HG02970 (cell line): Measurements from ENCODE around the gene GULP1.

Experiments
- ATAC-seq: cut with Tn5 transposase; IDR thresholded peaks from one replicate; pipeline ENCODE4 v1.9.1; 2021; ENCODE audit warnings: mild to moderate bottlenecking, moderate library complexity, moderate number of reproducible peaks; ENCODE audit not compliant: unreplicated experiment, low FRiP score

Gene GULP1

DNA sequence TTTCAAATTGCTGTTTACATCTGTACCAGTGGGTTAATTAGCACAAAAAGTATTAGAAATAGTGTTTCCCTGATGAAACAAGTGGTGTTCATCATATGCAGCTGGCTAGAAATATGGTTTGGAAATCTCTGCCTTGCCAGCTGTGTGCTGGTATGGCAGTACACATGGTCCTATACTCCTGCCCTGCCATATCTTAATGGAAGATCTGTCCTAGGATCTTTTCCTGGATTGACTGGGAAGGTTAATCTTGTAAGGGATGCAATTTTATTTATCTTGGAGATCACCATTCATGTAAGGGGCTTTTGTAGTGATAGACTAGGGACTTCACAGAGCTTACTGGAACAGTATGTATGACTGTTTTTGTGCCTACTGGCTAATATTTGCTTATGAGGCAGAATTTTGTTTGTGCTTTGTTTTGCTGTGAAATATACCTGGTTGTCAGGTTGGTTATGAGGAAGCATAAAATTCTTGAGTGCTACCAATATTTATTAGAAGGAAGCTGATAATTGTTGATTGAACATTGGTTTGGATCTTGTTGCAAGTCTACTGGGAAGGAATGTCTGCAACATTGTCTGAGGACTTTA, 73.5 kb downstream of the GULP1 start:
- no peak for ATAC-seq

DNA sequence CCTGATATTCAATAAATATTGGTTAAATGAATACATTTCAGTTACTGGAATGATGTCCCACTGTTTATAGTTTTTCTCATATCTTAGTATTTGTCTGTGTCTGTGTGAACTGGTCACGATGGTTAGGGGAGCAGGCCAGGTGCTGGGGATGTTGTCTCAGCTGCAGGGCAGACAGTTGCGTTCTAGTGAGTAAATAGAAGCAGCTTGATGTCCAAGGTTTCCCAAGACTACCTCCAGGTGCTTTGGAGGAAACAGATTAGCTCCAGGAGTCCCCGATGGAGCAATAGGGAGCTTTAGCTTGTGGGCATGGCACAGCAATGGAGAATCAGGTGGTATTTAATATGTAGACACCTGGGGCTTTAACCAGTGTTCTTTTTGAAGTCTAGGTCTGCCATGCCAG, 75.5 kb downstream of the GULP1 start:
- no peak for ATAC-seq

DNA sequence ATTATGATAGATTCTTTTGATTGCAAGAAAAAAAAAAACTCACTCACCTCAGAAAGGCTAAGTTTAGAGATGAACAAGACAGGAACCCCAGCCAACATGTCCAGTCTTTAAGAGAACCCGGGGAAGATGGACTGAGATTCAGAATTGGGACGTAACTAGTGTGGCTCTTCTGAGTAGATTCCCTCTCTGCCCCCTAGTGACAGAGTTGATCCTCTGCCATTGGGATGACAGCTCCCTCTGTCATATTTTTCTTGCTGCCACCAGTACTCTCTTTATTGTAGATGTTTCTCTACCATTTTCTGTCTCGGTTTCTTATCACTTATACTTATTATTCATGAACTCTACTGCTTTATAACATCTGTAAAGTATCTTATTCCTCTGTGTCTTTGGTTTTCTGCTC, 77.7 kb downstream of the GULP1 start:
- peak; percentile 61 for ATAC-seq

- ATAC-seq = no peak
Measured at GRCh38 chr2:188378371-188378950, 86.8 kb downstream of the GULP1 start.

- no peak for ATAC-seq
Measured at GRCh38 chr2:188379748-188380147, 88.1 kb downstream of the GULP1 start.

GRCh38 chr2:188380280-188380679, 88.6 kb downstream of the GULP1 start:
- no peak for ATAC-seq

DNA sequence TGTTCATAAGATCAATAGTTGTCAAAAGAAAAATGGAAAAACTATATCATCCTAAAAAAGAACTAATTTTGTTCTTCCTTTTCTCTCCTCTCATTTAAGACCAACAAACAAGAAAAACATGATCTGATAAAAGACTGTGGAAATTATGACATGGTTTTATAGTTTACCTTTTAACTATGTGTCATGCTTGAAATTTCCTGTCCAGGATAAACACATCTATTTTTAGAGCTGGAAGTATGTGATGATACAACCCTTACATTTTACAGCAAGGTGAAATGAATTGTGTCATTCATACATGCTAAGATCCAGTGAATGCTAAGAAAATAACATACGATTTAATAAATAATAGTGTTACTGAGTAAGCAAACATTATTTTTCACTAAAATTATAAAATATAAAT, 89.9 kb downstream of the GULP1 start:
- ATAC-seq = no peak

DNA sequence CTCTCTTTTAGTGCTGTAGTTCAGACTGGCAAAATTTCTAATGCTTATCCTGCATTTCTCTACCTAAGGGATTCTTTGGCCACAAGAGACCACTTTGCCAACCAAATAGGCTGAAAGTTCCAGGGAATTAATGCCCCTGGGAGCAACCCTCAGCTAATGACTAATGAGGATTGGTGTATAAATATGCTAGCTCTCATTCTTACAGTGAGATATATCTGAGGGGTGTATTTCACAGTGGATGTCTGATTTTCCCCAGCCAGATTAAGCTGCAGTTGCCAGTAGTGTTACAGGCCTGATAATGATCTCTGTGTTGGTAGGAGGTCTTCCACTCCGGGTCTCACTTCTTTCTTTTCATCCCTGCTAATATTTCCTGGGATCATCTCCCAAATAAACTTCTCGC, 90.4 kb downstream of the GULP1 start:
- ATAC-seq = no peak

GRCh38 chr2:188383158-188383557, 91.5 kb downstream of the GULP1 start:
- no peak for ATAC-seq

DNA sequence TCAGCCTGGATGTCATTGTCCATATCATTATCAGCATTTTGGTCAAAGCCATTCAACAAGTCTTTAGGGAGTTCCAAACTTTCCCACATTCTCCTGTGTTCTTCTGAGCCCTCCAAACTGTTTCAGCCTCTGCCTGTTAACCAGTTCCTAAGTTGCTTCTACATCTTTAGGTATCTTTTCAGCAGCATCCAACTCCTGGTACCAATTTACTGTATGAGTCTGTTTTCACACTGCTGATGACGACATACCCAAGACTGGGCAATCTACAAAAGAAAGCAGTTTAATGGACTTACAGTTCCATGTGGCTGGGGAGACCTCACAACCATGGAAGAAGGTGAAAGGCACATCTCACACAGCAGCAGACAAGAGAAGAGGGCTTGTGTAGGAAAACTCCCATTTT, 94.2 kb downstream of the GULP1 start:
- ATAC-seq = no peak

DNA sequence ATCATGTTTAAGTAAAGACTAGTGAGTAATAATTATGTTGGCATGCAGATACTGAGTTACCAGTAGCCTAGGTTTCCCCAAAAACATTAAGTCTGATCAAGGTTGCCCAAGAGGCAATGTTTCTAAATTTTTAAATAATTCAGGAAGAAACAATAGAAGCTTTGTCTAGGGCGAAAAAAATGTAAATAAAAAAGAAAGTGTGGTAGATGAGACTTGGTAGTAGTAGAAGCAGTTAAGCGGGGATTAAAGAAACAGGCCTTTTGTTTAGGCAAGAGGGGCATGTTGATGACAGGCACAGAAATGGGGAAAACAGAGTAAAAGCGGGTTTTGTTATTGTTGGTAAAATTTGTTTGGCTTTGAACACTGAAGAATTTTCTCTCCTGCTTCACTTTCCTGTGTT, 97.2 kb downstream of the GULP1 start:
- no peak for ATAC-seq

GRCh38 chr2:188391354-188391753, 99.7 kb downstream of the GULP1 start:
- ATAC-seq = no peak

DNA sequence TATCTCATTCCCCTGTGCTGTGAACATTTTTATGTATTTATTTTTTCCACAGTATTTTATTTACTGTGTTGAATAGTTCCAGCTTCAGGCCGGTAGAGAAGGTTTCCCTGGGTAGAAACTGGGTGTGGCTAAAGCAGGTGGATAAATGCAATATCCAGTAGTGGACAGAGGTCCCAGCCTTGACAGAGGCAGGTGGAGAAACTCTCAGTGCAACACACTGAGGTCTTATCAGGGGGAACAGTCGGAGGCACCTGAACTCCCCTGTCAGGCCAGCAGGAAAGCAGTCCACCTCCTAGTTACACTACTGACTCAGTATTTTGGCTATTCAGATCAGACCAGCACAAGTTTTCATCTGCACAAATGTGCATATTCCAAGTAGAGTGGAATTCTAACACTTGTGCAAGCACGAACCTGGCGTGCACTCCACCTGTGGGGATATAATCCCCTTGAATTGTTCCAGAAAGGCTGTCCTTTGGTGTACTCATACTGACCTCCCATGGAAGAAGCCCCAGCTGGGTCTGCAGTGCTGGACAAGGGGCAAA, 103.3 kb downstream of the GULP1 start:
- ATAC-seq = no peak

- no peak for ATAC-seq
Measured at GRCh38 chr2:188395903-188396689, 104.4 kb downstream of the GULP1 start.

DNA sequence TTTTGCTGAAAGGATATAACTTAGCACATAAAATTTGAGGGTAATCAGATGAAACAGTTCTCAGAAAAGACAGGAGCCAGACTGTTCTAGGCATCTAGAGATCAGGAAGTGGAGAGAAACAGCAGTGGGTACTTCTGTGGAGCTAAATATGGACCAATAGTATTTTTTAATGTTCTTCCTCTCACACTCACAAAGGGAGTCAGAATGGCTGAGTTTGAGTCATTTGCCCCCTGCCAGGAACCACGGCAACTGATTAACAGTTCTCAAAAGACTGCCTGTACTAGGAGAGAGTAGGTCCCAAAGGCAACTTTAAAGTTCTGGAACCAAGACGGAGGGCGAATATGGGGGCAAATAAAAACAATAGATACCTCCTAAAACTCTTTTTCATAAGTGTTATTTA, 107.5 kb downstream of the GULP1 start:
- ATAC-seq = no peak

- ATAC-seq = no peak
Measured at GRCh38 chr2:188403676-188404075, 112.0 kb downstream of the GULP1 start.

DNA sequence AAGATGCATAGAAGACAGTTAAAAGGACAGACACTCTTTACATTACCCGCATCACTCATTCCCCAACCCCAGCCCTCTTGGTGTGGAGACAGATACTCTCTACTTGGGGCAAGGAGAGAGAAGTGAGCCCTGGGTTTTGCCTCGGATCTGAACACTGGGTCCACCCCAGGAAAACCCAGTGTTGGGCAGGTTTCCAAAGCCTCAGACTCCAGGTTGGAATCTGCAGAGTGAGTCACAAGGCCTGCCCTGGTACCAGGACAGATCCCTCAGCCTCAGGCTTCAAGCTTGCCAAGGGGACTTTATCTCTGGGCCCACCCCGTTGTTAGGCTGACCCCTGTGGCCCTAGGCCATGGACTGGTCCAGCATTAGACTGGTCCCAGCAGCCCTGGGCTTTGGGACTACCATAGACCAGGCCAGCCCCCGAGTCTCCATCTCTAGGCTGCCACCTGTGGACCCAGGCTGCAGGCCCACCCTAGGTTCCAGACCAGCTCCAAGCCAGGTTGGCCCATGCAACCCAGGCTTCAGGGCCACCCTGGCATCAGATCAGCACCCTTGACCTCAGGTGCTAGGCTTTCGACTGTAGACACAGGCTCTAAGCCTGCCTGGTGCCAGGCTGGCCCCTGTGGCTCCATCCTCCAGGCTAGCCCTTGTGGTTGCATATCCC, 112.8 kb downstream of the GULP1 start:
- ATAC-seq = no peak

DNA sequence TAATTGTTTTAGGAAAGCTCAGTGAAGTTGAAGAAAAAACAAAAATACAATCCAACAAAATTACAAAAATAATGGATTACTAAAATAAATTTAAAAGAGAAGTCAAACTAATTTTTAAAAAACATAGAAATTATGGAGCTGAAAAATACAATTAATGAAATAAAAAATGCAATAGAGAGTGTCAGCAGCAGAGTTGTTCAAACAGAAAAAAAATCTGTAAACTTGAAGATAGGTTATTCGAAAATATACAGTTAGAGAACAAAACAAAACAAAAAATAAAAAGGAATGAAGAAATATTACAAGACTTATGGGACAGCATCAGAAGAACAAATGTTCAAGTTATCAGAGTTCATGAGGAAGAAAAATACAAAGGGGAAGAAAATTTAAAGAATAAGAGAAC, 114.7 kb downstream of the GULP1 start:
- ATAC-seq = no peak

DNA sequence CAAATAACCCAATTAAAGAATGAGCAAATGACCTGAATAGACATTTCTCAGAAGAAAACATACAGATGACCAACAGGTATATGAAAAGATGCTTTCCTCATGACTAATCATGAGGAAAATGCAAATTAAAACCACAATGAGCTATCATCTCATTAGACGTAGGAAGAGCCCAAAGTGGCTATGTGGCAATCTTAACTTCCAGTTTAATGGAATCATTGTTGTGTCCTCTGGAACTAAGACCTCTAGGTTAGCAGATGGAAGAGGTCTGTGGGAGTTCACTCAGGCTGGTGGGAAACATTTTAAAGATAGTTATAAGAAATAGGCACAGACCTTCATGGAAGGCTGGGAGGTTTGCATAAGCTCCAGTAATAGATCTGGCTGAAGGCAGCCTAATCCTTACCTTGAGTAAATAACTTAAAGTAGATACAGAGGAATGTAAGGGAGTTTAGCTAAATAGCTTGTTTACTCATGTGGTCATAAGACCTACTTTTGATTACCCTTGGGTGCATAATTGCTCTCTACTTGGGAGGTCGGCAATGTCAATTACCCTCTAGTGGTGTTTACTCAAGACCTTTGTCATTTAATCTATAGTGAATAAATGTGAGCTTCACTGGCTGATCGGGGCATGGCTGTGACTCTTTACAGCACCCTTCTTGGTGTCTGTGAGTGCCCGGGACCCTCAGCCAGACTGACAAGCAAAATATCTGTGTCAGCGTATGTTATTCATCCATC, 119.0 kb downstream of the GULP1 start:
- ATAC-seq = no peak

DNA sequence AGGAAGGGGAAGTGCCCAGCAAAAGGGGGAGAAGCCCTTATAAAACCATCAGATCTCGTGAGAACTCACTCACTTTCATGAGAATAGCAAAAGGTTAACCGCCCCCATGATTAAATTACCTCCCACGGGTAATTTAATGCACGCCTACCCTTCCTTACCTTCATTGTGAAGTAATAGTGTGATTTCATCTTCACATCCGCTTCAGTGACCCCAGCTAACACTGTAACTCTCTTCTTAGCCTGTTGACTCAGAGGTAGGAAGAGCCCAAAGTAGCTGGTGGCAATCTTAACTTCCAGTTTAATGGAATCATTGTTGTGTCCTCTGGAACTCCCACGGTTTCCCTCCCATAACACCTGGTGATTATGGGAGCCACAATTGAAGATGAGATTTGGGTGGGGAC, 120.5 kb downstream of the GULP1 start:
- ATAC-seq = no peak

- no peak for ATAC-seq
Measured at GRCh38 chr2:188414411-188414810, 122.7 kb downstream of the GULP1 start.
